ENCODE data around the gene METTL24. TPM values are rescaled to one million over a fixed set of nuclear protein-coding genes. Genes with fewer than 3 reads are reported as not detected.

METTL24 gene
- total RNA-seq, 1 donor from 2014 or later: 2.3 TPM

DNA sequence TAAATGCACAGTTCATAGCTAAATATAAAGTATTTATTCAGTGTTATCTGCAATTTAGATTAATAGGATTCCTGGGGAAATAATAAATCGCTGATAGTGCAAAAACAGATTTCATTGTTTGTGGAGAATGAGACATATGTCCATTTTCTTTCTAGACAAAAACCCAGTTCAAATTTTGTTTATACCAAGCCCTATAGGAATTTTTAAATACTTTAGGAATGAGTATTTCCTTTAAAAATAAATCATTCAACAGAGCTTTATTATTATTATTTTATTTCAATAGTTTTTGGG lies 86.5 kb downstream of the METTL24 start:
- Histone ChIP-seq H3K4me3 (ENCODE audit: low read depth, low read length) (no peak overlapping the region), H3K27me3 (ENCODE audit: control insufficient read depth, insufficient read depth, low read length) (no peaks in the 10 kb centered on the region), H3K36me3 (ENCODE audit: control insufficient read depth, insufficient read depth, low read length) (no peaks in the 10 kb centered on the region)
- DNase-seq (ENCODE audit: low read depth): no peak
- TF ChIP-seq, protein P1, sequence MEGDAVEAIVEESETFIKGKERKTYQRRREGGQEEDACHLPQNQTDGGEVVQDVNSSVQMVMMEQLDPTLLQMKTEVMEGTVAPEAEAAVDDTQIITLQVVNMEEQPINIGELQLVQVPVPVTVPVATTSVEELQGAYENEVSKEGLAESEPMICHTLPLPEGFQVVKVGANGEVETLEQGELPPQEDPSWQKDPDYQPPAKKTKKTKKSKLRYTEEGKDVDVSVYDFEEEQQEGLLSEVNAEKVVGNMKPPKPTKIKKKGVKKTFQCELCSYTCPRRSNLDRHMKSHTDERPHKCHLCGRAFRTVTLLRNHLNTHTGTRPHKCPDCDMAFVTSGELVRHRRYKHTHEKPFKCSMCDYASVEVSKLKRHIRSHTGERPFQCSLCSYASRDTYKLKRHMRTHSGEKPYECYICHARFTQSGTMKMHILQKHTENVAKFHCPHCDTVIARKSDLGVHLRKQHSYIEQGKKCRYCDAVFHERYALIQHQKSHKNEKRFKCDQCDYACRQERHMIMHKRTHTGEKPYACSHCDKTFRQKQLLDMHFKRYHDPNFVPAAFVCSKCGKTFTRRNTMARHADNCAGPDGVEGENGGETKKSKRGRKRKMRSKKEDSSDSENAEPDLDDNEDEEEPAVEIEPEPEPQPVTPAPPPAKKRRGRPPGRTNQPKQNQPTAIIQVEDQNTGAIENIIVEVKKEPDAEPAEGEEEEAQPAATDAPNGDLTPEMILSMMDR (IDR thresholded peaks at IDR 0.05; ENCODE audit: insufficient read depth, low read length, poor library complexity, severe bottlenecking): no peak

DNA sequence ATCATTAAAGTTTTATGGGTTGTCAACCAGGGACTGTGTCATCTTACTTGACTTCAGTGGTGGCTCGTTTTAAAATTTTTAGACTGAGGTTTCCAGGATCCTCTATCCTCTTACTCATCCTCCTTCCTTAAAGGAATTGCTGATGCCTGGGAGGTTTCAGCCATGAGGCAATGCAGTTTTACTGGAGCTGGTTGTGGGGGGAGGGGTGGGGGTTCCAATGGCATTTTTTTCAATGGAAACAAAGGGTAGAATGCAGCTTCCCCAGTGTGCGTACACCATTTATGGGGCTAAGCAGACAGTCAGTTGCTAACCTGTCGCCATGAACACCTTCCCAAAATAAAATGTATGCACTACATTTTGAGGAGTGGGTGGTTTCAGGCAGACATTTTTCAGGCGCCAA lies 88.0 kb downstream of the METTL24 start:
- TF ChIP-seq, protein P1 (IDR thresholded peaks at IDR 0.05; ENCODE audit: insufficient read depth, low read length, poor library complexity, severe bottlenecking): no peak
- H3K4me3 ChIP-seq (ENCODE audit: low read depth, low read length): no peak overlapping the region
- no peaks in the 10 kb centered on the region for H3K36me3 ChIP-seq (ENCODE audit: control insufficient read depth, insufficient read depth, low read length)
- DNase-seq (ENCODE audit: low read depth): no peak
- no peaks in the 10 kb centered on the region for H3K27me3 ChIP-seq (ENCODE audit: control insufficient read depth, insufficient read depth, low read length)

DNA sequence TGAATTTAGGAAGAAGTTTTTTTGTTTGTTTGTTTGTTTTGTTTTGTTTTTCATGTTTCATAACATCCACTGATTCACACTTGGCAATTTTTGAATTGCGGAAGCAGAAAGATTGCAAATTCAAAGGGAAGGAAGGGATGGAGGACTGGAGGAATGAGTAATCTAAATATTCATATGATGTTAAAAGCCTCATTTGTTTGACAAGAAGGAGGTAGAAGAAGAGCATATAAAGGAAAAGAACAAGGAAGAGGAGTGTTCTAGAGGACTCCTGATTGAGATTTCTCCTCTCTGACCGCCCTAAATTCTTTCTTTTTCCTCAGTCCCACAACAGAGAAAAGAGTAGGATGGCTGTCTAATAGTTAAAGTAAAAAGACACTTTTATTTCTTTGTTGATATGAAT lies 88.5 kb downstream of the METTL24 start:
- TF ChIP-seq, protein P1 (IDR thresholded peaks at IDR 0.05; ENCODE audit: insufficient read depth, low read length, poor library complexity, severe bottlenecking): no peak
- DNase-seq (ENCODE audit: low read depth): no peak
- no peak overlapping the region for H3K4me3 ChIP-seq (ENCODE audit: low read depth, low read length)
- no peaks in the 10 kb centered on the region for H3K36me3 ChIP-seq (ENCODE audit: control insufficient read depth, insufficient read depth, low read length)
- no peaks in the 10 kb centered on the region for H3K27me3 ChIP-seq (ENCODE audit: control insufficient read depth, insufficient read depth, low read length)

DNA sequence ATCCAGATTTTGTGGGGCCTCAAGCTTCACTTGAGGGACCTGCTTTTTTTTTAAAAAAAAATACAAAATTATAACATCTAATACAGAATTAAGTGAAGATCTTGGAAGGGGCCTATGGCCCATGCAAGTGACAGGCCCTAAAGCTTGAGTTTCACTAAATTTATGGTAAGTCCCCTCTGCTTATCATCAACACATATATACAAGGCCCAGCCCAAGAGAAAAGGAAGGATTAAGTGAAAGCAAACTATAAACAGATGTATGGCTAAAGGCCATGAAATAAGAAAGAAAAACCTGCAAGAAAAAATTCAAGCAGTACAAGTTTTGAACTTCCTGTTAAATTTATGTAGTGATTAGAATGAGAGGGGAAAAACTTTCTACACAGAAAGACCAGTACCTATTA lies 91.2 kb downstream of the METTL24 start:
- Histone ChIP-seq H3K36me3 (ENCODE audit: control insufficient read depth, insufficient read depth, low read length) (no peaks in the 10 kb centered on the region), H3K27me3 (ENCODE audit: control insufficient read depth, insufficient read depth, low read length) (no peaks in the 10 kb centered on the region), H3K4me3 (ENCODE audit: low read depth, low read length) (no peak overlapping the region)
- TF ChIP-seq, protein P1 (IDR thresholded peaks at IDR 0.05; ENCODE audit: insufficient read depth, low read length, poor library complexity, severe bottlenecking): no peak
- DNase-seq (ENCODE audit: low read depth): no peak

DNA sequence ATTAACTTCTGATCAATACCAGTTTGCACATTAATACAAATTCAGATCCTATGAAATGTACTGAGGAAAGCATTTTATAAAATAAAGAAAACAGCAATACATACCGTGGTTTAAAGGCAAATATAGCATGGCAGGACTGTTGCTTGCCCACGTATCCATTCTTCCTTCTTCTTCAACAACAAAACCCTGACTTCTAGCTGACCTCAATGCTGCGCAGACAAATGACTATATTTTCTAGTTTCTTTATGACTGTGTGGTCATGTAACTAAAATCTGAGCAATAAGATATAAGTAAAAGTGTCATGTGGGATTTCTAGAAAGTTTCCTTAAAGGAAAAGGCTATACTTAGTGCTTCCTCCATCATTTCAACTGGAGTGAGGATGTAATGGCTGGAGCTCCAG lies 92.9 kb downstream of the METTL24 start:
- H3K4me3 ChIP-seq (ENCODE audit: low read depth, low read length): no peak overlapping the region
- no peaks in the 10 kb centered on the region for H3K27me3 ChIP-seq (ENCODE audit: control insufficient read depth, insufficient read depth, low read length)
- H3K36me3 ChIP-seq (ENCODE audit: control insufficient read depth, insufficient read depth, low read length): no peaks in the 10 kb centered on the region
- no peak for DNase-seq (ENCODE audit: low read depth)
- TF ChIP-seq, protein P1 (IDR thresholded peaks at IDR 0.05; ENCODE audit: insufficient read depth, low read length, poor library complexity, severe bottlenecking): no peak

DNA sequence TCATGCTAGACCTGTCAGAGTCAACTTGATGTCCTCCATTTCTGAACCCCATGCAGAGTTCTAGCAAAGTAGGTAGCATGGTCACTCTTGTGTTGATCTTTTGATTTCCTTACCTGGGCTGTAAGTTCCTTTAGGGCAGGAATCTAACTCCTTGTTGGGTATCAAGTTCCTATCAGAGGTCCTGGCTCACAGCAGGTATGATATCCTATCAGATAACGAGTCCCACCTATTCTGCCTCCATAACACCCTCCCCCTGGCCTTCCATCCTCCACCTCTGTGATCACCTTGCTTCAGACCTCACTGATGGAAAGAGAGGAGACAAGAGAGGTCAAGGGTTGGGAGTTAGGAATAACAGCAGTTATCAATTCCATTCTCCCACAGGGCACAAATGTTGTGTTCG lies 101.8 kb downstream of the METTL24 start:
- DNase-seq (ENCODE audit: low read depth): no peak
- TF ChIP-seq, protein P1 (IDR thresholded peaks at IDR 0.05; ENCODE audit: insufficient read depth, low read length, poor library complexity, severe bottlenecking): no peak
- no peaks in the 10 kb centered on the region for H3K27me3 ChIP-seq (ENCODE audit: control insufficient read depth, insufficient read depth, low read length)
- H3K36me3 ChIP-seq (ENCODE audit: control insufficient read depth, insufficient read depth, low read length): no peaks in the 10 kb centered on the region
- no peak overlapping the region for H3K4me3 ChIP-seq (ENCODE audit: low read depth, low read length)
